Measurements from ENCODE around the gene TESMIN. TPM values are rescaled to one million over a fixed set of nuclear protein-coding genes. Genes with fewer than 3 reads are reported as not detected.

Gene TESMIN
- total and polyA plus RNA-seq, 2 of the 4 experiments (the other 2 are of a cell fraction): 0.90 to 2.2 TPM

DNA sequence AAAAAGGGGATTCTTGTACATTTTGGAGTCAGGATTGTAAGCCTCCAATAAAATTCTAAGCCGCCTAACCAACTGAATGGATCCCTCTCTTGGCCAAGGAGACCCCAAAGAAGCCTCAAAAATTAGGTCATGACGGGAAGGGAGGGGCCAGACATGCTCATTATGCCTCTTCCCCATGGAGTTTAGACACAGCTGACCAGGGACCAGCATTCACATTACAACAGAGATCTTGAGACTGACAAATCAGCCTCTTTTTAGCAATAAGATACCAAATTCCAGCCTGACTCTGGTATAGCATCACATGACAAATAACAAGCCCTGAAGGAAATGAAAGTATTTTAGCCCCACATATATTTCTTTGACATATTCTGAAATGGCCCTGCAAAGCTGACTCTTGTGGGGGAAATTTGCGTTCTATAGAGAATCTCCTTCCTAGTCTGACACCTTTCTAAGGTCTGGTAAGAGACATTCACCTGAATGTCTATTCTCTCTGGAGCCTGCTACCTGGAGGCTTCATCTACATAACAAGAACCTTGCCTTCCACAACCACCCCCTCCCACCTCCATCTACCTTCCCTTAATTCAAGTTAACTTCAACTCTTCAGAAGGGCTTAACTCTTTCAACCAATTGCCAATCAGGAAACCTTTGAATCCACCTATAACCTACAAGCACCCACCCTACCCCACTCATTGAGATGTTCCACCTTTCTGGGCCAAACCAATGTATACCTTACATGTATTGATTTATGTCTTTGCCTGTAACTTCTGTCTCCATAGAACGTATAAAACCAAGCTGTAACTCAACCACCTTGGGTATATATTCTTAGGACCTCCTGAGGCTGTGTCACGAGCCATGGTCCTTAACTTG lies 56.7 kb downstream of the TESMIN start (continued):
- no peak for TF ChIP-seq CTCF (conservative IDR thresholded peaks at IDR 0.05; ENCODE audit: low read depth, low read length)

DNA sequence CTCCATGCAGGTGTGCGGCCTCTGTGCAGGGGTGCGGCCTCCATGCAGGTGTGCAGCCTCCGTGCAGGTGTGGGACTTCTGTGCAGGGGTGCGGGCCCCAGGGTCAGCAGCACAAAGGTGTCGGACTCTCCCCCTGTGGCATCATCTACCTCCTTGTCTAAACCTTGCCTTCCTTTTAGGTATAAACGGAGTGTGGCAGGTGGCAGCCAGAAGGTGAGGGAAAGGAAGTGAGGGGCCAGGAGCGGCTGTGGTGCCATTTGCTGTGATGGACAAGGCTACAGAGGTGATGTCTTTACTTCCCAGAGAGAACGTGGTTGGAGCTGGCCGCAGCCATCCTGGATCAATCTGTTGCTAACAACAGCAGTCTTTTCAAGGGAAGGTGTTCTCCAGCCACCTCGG lies 57.8 kb downstream of the TESMIN start:
- Histone ChIP-seq H3K4me1 (ENCODE audit: control insufficient read depth, insufficient read depth, low read length) (no peaks in the 10 kb centered on the region), H3K56ac (ENCODE audit: extremely low read depth, insufficient read depth, low read length) (no peak overlapping the region), H2BK5ac (ENCODE audit: low read depth, low read length, poor library complexity, severe bottlenecking) (no peak overlapping the region), H3K9me3 (ENCODE audit: control insufficient read depth, insufficient read depth, low read length) (peaks cover 5% of the 10 kb centered on the region), H3K14ac (replicated peaks; ENCODE audit: low read depth, low read length) (no peak overlapping the region), H4K5ac (ENCODE audit: low read depth, low read length) (no peak overlapping the region), H3K23ac (ENCODE audit: low read depth, low read length) (no peak overlapping the region), H2BK20ac (ENCODE audit: low read depth, low read length) (no peak overlapping the region), H2BK15ac (ENCODE audit: low read depth, low read length) (no peak overlapping the region), H4K8ac (ENCODE audit: low read depth in 2 of 2, low read length in 2 of 2) (no peak overlapping the region), H2BK120ac (ENCODE audit: low read depth, low read length) (no peak overlapping the region), H3K79me1 (ENCODE audit: low read depth in 1 of 2, low read length in 2 of 2) (no peaks in the 10 kb centered on the region), H3K18ac (ENCODE audit: low read depth, low read length) (no peak overlapping the region), H2AK5ac (ENCODE audit: low read depth, low read length) (no peak overlapping the region), H2AK9ac (replicated peaks; ENCODE audit: low read depth, low read length, poor library complexity) (no peak overlapping the region), H3K4me3 (ENCODE audit: insufficient read depth, low read depth, low read length) (no peak overlapping the region), H3K9me1 (ENCODE audit: insufficient read depth, low read length) (no peaks in the 10 kb centered on the region), H3K4ac (ENCODE audit: low read depth, low read length) (no peak overlapping the region), H3K4me2 (ENCODE audit: low read depth, low read length) (no peak overlapping the region), H3K36me3 (ENCODE audit: control insufficient read depth, insufficient read depth, low read length) (no peaks in the 10 kb centered on the region), H4K20me1 (ENCODE audit: insufficient read depth, low read length) (no peaks in the 10 kb centered on the region), H3K27me3 (ENCODE audit: control insufficient read depth, insufficient read depth, low read length) (peaks cover 35% of the 10 kb centered on the region), H2AFZ (replicated peaks; ENCODE audit: low read length, poor library complexity) (no peak overlapping the region), H3K27ac (ENCODE audit: insufficient read depth, low read length) (no peak overlapping the region), H4K91ac (ENCODE audit: insufficient read depth, low read depth, low read length) (no peak overlapping the region), H3K9ac (ENCODE audit: low read depth, low read length) (no peak overlapping the region)
- BruUV-seq (replicated peaks): no TSS peak
- ATAC-seq (ENCODE audit: low read depth): no peak
- WGBS, 2 experiments (ENCODE audit: extremely low coverage in 2 of 2, insufficient read length in 1 of 2): 83% methylated on average over 7 of the region's 10 CpGs; no CpG with 5 or more reads in 1 of the 2 experiments
- ChIA-PET POLR2A (ENCODE audit: unreplicated experiment) (no interaction called here), CTCF (no interaction called here)
- dilution Hi-C loops (cut with HindIII; ENCODE audit: low sequenced_read_pairs, unreplicated experiment) (no loop called here), in situ Hi-C loops (cut with MboI; ENCODE audit: low sequenced_read_pairs) (no loop called here), intact Hi-C loops (cut with micrococcal nuclease) (no loop called here)
- no peak for DNase-seq
- TF ChIP-seq SMC3 (IDR thresholded peaks at IDR 0.05; ENCODE audit: low read depth, low read length): no peak

Data from IMR-90 (cell line).